Vagina (tissue), 2 donors: ENCODE results near the gene SUSD3.

Experiments used
- CTCF ChIP-seq, 3 experiments: fragments of 450-650 bp in 2 of 3; fragments of 200-600 bp in 1 of 3; sonication (generic) in 1 of 3; IDR thresholded peaks; one replicate each; pipeline ENCODE4 v1.5.1; 2017 to 2019; ENCODE audit warnings: antibody characterized with exemption in 3 of 3, mild to moderate bottlenecking in 2 of 3, moderate library complexity in 2 of 3
- POLR2A ChIP-seq, 2 donors: fragments of 450-650 bp; IDR thresholded peaks; one replicate each; pipeline ENCODE4 v1.6.1; 2017; ENCODE audit warnings: antibody characterized with exemption in 2 of 2, mild to moderate bottlenecking in 2 of 2, moderate library complexity in 2 of 2
- POLR2AphosphoS5 ChIP-seq, 2 donors: sonication (generic); formaldehyde crosslinking; IDR thresholded peaks; one replicate each; pipeline ENCODE4 v1.9.0; 2017; ENCODE audit warnings: antibody characterized with exemption in 2 of 2, mild to moderate bottlenecking in 2 of 2, low read depth in 1 of 2; ENCODE audit not compliant: insufficient read depth in 1 of 2

- TF ChIP-seq CTCF (IDR thresholded peaks at IDR 0.05), result no peak
- TF ChIP-seq POLR2AphosphoS5 (IDR thresholded peaks at IDR 0.05; ENCODE audit: insufficient read depth in 1 of 2, low read depth in 1 of 2), result no peak
- no peak for TF ChIP-seq POLR2A (IDR thresholded peaks at IDR 0.05)
Measured at GRCh38 chr9:93035106-93035660, 23.3 kb upstream of the SUSD3 start.
